Thyroid gland (tissue), 4 donors: ENCODE results near the gene POC5. TPM values are rescaled to one million over a fixed set of nuclear protein-coding genes. Genes with fewer than 3 reads are reported as not detected.

Source experiments
- DNase-seq, 2 donors: peaks; one replicate each; pipeline ENCODE4 v3.0.0-alpha.2; 2019
- H3K27ac ChIP-seq, 3 donors: fragments of 200-600 bp; sonication (generic); 1 replicate in 2 of 3; 2 replicates in 1 of 3; pipeline ENCODE4 v1.5.1; 2016 to 2019; ENCODE audit warnings: mild to moderate bottlenecking in 1 of 3, moderate library complexity in 1 of 3
- H3K27me3 ChIP-seq: fragments of 200-600 bp; sonication (generic); one replicate; pipeline ENCODE4 v1.5.1; 2019
- H3K36me3 ChIP-seq, 2 donors: fragments of 200-600 bp; sonication (generic); one replicate each; pipeline ENCODE4 v1.5.1; 2016 to 2019
- H3K4me1 ChIP-seq, 2 donors: fragments of 200-600 bp; sonication (generic); one replicate each; pipeline ENCODE4 v1.5.1; 2017 to 2019
- H3K4me3 ChIP-seq, 3 donors: fragments of 200-600 bp; sonication (generic); replicated peaks in 1 of 3; 1 replicate in 2 of 3; 2 replicates in 1 of 3; pipeline ENCODE4 v1.5.1; 2016; ENCODE audit warnings: mild to moderate bottlenecking in 1 of 3
- H3K9me3 ChIP-seq: fragments of 200-600 bp; sonication (generic); one replicate; pipeline ENCODE4 v1.5.1; 2017
- CTCF ChIP-seq, 6 experiments: fragments of 200-600 bp in 3 of 6; fragments of 450-650 bp in 3 of 6; sonication (generic) in 3 of 6; IDR thresholded peaks; one replicate each; pipeline ENCODE4 v1.5.1; 2016 to 2019; ENCODE audit warnings: antibody characterized with exemption in 6 of 6, mild to moderate bottlenecking in 2 of 6, inconsistent platforms in 1 of 6, moderate library complexity in 1 of 6
- POLR2A ChIP-seq, 2 donors: fragments of 450-650 bp; IDR thresholded peaks; one replicate each; pipeline ENCODE4 v1.6.1; 2017; ENCODE audit warnings: antibody characterized with exemption in 2 of 2, mild to moderate bottlenecking in 2 of 2, moderate library complexity in 1 of 2
- WGBS, 2 donors: methylation state at CpG; one replicate each; pipeline ENCODE4 v1.1.5; 2017; 5-methylcytosine and 5-hydroxymethylcytosine counted together
- intact Hi-C: fragments of 100-400 bp; cut with DNase I; formaldehyde crosslinking; loops from one replicate; pipeline ENCODE4 v1.15.1; 2023
- total RNA-seq, 4 donors: library from RNA; depleted of rRNA; stranded (reverse); fragments of >200 nt; gene quantifications; one replicate each; pipeline ENCODE4 v1.2.3, GENCODE V29; 2016

Gene POC5
- total RNA-seq, 4 donors from 2014 or later = 9.5 to 24.3 (median 14.4) TPM

DNA sequence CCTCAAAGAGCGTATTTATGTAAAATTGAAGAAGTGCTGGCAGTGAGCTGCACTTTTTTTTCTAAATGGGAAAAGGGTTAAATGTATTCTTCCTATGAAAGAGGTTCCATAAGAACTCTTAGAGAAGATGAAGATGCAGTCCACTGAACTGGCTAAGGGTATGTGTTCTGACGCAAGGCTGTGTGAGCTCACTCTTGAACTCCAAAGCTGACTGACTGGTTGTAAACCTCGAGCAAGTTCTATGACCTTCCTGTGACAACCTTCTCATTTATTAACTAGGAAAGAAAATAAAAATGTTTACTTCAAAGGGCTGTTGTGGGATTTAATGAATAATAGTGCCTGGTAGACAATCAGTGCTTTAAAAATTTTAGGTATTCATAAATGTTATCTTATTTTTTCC, 46.7 kb downstream of the POC5 start:
- DNase-seq = peak; percentile 22 to 42
- H3K36me3 ChIP-seq = no peaks in the 10 kb centered on the region
- intact Hi-C loops = no loop called here

GRCh38 chr5:75668977-75669689, 48.1 kb downstream of the POC5 start:
- Histone ChIP-seq H3K27me3 (no peaks in the 10 kb centered on the region), H3K27ac (peak overlapping the region in 2 of 3 donors; percentile 2 to 8), H3K36me3 (no peaks in the 10 kb centered on the region), H3K4me1 (peaks cover 18 to 27% of the 10 kb centered on the region in 2 donors), H3K4me3 (no peak overlapping the region), H3K9me3 (no peaks in the 10 kb centered on the region)
- TF ChIP-seq POLR2A (IDR thresholded peaks at IDR 0.05) = no peak
- no peak for TF ChIP-seq CTCF (IDR thresholded peaks at IDR 0.05)
- DNase-seq = peak; percentile 27 to 39
- WGBS, 2 donors = 43 to 45% methylated on average over 10 of the region's 10 CpGs
- intact Hi-C loops = no loop called here

More for the DNA sequence above, 46.7 kb downstream of the POC5 start:
- no peaks in the 10 kb centered on the region for H3K27me3 ChIP-seq
- no peak for TF ChIP-seq CTCF (IDR thresholded peaks at IDR 0.05)
- TF ChIP-seq POLR2A (IDR thresholded peaks at IDR 0.05) = no peak
- no peaks in the 10 kb centered on the region for H3K9me3 ChIP-seq
- no peak overlapping the region for H3K4me3 ChIP-seq
- WGBS, 2 donors = 48 to 54% methylated on average over 3 of the region's 3 CpGs
- no peak overlapping the region for H3K27ac ChIP-seq
- peaks cover 5 to 18% of the 10 kb centered on the region in 2 donors for H3K4me1 ChIP-seq

GRCh38 chr5:75668445-75668844, 48.8 kb downstream of the POC5 start:
- peak overlapping the region in 1 of 3 donors; percentile 8 for H3K27ac ChIP-seq
- no peak overlapping the region for H3K4me3 ChIP-seq
- no peak for DNase-seq
- H3K9me3 ChIP-seq = no peaks in the 10 kb centered on the region
- H3K27me3 ChIP-seq = no peaks in the 10 kb centered on the region
- no peaks in the 10 kb centered on the region for H3K36me3 ChIP-seq
- 82 to 98% methylated on average over 2 of the region's 2 CpGs for WGBS, 2 donors
- H3K4me1 ChIP-seq = peaks cover 21 to 34% of the 10 kb centered on the region in 2 donors
- intact Hi-C loops = no loop called here
- TF ChIP-seq CTCF (IDR thresholded peaks at IDR 0.05) (no peak), POLR2A (IDR thresholded peaks at IDR 0.05) (no peak)

DNA sequence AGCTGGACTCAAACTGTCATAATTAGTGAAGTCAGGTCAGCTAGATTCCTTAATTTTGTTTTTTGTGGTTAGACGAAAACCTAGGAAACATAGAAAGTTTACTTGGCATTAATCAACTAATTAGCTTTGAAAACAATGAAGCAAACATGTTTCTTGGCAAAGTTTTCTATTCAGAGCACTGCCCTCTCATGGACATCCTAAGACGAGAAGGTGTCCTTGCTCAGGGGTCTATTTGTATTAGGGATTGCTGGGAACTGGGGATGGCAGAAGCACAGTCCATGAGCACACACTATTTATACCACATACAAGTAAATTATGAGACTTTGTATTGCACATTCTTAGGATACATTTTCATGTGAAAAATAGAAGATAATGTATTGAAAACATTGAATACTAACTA, 49.7 kb downstream of the POC5 start:
- 73 to 81% methylated on average over 2 of the region's 2 CpGs for WGBS, 2 donors
- Histone ChIP-seq H3K27me3 (no peaks in the 10 kb centered on the region), H3K4me1 (peaks cover 21 to 36% of the 10 kb centered on the region in 2 donors), H3K9me3 (no peaks in the 10 kb centered on the region), H3K4me3 (no peak overlapping the region), H3K27ac (no peak overlapping the region), H3K36me3 (no peaks in the 10 kb centered on the region)
- DNase-seq = no peak
- intact Hi-C loops = no loop called here
- TF ChIP-seq CTCF (IDR thresholded peaks at IDR 0.05) (no peak), POLR2A (IDR thresholded peaks at IDR 0.05) (no peak)

GRCh38 chr5:75666801-75667200, 50.4 kb downstream of the POC5 start:
- TF ChIP-seq CTCF (IDR thresholded peaks at IDR 0.05) = no peak
- no peak for TF ChIP-seq POLR2A (IDR thresholded peaks at IDR 0.05)
- intact Hi-C loops = no loop called here
- Histone ChIP-seq H3K27me3 (no peaks in the 10 kb centered on the region), H3K27ac (no peak overlapping the region), H3K9me3 (no peaks in the 10 kb centered on the region), H3K4me1 (peaks cover 21 to 36% of the 10 kb centered on the region in 2 donors), H3K4me3 (no peak overlapping the region), H3K36me3 (no peaks in the 10 kb centered on the region)
- WGBS, 2 donors = 84 to 89% methylated on average over 6 of the region's 6 CpGs
- DNase-seq = no peak
